Kidney tubule cell (primary cell): ENCODE measurements around the gene PMP22.
"Not testable (repeated sequence)": the region's sequence is repeated elsewhere in the genome, so short reads cannot be mapped to it uniquely, and the experiment has no call there.

Experiments
- DNase-seq: peaks from one replicate; pipeline ENCODE4 v3.0.0-alpha.2; 2018; ENCODE audit warnings: low spot score

Gene PMP22

DNA sequence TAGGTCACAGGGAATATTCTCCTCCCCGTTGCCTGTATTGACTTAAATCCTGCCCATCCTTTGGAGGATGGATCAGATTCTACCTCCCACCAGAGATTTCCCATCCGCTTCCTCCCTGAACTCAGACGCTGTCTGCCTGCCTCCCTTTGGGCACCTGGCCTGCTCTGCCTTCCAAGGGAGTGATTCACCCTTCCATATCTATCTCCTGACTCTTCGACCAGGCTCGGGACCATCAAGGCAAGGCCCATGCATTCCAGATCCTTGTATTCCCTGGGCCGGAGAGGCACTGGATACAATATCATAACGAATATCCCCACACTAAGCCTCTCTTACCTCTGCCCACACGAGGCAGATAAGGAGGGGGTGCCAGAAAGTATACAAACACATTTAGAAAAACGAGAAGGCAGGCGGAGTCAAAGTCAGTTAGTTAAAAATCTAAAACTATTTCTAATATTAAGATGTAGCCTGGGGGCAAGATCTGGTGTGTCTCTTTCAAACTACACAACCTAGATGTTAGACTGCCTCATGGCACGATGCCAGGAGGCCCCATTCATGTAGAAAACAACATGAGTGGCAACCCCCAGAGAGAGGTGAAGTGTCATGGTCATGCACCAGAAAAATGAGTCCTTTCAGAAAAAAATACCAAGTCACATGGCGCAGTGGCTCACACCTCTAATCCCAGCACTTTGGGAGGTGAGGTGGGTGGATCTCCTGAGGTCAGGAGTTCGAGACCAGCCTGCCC lies 9.2 kb downstream of the PMP22 start:
- peak; percentile 53 for DNase-seq

DNA sequence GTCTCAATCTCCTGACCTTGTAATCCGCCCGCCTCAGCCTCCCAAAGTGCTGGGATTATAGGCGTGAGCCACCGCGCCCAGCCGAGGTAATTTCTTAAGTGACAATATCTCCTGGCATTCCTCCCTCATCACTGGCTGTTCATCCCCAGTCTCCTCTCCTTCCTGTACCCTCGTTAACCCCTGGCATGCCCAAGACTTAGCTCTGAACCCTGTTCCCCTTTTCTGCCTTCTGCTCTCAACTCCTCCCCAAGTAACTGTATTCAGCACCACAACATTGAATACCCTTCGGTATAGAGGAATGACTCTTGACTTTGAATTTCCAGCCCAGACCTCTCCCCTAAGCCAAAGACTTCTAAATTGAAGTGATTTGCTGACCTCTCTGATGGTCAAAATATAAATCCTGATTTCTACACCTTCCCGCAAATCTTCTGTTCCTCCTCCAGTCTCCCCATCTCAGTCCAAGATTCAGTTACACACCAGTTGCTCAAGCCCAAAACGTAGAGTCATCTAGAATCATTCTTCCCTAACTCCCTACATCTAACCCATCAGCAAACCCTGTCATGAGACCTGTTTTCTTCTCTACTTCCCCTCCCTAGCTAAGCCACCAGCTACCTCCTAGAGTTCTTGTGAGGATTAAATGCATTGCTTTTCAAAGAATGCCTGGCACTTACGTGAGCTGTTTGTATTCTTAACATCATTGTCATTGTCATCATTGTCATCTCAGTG lies 14.8 kb downstream of the PMP22 start:
- no peak for DNase-seq

GRCh38 chr17:15249487-15249886 lies 15.6 kb downstream of the PMP22 start:
- no peak for DNase-seq

- peak; percentile 18 for DNase-seq
These were observed 17.1 kb downstream of the PMP22 start for GRCh38 chr17:15247891-15248529.

DNA sequence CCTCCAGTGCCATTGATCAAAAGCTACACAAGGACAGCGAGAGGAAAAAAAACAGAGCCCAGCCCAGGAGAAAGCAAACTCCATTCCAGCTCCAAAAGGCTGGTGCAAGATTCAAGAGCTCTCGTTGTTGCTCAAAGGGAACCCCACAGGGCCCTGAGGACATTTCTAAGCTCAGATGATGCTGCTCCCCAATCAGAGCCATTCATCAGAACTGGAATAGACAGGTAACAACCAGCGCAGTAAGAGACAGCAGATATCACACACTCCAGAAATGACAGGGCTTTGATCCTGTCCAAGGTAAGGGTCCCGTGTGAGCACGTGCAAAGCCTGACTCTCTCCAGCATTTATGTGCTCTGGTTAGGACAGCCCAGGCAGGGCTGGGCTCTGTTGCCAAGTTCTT lies 20.1 kb downstream of the PMP22 start:
- DNase-seq = no peak

DNA sequence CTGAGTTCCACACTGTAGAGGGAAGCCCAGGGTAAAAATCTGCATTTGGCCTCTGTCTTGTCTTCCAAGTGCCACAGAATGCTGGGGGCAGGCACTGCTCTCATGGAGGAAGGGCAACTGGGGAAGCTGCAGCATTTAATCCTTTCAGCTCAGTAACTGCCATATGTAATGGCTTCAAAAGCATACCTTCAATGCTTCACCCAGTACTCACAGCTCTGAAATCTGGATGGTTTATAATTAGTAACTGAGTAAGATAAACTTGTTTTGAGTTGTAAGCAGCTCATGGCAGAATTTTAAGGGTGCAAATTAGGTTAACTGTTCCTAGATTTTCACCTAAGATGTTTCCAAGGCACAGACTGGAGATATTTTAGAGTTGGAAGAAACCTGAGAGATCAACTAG lies 24.5 kb downstream of the PMP22 start:
- no peak for DNase-seq

- DNase-seq = no peak
These were observed 25.6 kb downstream of the PMP22 start for GRCh38 chr17:15239491-15239890.

DNA sequence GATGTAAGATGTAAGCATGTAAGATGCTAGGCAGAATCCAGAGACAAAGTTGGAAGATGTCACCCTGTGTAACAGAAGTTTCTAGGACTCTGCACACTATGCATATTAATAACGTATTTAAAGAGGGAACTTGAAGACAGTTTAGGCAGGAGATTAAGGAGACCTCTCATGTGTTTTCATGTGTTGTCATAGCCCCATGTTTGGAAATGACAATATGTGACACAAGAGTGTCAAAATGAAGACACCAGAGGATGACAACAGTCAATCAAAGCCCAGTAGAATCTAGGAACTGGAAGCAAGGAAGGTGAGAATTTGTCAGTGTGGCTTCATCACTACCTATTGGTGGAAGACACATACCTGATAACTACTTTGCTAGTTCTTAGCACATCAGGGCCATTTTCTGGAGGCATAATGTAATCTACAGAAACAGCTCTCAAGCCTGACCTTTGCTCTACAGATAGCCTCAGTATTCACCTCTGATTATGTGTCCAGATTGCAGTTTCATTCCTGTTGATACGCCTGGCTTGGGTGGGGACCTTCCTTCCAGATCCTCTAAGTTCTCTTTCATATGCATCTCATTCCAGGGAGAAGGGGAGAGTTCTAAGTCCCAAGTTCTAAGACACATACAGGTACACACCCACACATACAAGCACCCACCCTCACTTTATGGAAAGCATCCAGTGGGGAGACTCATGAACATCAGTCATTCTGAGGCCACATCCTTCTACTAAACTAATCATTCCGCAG lies 26.3 kb downstream of the PMP22 start:
- no peak for DNase-seq

- no peak for DNase-seq
These were observed 27.1 kb downstream of the PMP22 start for GRCh38 chr17:15238057-15238456.

DNA sequence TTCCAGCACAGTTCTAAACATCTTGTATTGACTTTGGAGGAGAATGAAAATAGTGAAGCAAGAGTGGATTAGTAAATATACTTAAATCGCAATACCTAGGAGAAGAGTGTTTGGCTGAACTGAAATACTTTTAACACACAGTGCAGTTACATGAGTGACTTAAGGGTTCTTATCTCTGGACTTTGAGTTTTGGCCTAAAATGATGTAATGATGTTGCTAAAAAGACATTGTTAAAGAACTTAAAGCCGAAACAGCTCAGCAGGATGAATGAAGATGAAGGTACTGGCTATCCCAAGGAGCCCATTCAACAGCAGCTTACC lies 28.1 kb downstream of the PMP22 start:
- DNase-seq = no peak

DNA sequence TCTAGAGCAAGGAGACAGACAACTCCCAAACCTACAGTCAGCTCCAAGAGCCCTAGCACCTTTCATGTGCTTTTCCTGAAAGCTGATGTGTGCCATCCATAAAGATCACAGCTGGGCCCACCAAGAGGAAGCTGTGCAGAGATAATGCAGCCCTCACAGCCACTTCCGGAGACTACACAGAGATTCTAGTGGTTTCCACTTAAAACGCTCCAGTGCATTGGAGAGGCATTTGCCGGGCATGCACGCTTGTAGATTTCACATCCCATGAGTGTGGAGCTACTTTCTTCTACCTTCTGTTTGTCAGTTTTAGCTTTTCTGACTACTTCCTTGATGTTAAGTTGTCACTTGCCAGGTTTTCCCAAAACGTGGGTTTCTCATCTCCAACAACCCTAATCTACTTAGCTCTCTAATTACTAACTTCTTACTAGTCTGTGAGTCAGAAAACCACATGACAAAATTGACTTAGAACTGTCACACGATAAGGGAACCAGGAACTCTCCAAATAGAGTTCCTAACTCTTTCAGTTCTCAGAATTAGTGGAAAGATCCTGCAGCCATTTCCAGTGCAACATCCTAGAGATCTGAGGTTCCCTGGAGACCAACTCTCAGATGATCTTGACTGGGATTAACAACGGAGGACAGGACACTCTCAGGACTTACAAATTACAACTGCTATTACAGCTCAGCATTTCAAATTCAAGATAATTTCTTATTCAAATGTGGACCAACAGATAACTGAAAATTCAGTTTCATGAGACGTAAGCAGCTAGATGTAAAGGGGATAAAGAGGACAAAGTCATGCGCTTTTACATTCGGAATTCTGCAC lies 28.6 kb downstream of the PMP22 start:
- DNase-seq = peak; percentile 24

DNA sequence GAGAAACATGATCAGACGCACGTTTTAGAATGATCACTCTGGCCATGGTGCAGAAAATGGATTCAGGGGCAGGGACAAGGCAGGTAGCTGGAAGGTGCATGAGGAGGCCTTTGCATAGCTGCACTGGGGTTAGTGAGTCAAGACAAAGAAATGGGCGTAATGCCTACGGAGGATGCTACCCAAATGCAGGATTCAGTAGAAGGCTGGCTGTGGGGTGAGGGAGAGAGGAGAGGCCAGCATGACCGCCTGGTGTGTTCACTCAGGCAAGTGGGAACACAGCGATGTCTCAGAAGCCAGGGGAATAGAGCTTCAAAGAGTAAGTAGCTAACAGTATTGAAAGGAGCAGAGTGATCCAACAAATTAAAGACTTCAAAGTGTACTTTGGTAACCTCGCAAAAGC lies 31.2 kb downstream of the PMP22 start:
- no peak for DNase-seq

DNA sequence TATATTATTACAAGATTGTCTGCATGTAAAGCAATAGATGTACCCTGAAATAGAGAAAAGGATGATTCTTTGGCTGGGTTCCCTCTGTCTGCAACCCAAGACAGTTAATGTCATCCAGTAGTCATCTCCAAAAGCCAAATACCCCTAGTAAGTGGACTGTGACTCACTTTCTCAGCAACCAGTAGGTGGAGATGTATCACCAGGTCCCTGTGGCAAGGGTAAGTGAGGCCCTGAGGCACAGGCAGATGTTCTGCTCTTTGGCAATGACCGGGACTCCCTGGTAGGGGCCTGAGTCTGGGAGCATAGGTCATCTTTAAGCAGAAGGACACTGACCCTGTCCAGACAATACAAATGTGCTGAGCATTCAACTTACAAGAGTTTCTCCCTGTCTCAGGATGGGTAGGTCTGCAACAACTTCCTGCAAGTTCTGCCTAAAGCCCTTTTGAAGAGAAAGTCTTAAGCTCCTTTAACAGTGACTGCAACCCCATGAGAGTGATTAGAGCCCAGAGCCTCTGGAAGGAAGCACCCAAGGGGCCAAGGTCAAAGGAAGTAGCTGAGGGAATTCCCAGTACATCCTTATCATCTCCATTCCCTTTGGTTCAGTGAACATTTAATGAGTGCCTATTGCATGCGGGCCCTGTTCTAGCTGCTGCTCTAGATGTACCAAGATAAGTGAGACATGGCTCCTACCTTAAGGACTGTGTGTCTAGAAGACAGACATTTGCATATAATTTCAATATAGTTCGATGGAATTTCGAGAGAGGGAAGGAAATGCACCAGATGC lies 31.9 kb downstream of the PMP22 start:
- peak; percentile 61 for DNase-seq

DNA sequence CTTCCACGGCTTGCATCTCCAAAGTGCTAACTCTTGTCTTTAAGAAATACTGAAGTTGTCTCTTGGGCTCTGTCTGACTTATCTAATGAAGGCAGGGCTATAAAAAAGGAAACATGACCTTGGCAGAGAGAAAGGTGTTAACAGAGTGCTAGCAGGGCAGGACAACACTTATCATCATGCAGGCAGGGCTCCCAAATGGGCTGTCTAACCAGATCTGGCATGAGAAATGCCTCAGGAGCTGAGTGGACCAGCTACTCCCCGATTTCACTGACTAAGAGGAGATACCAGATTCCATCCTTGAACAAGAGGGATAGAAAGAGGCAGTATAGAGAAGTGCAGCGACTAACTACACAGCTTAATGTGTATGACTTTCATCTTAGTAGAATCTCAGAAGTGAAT lies 32.6 kb downstream of the PMP22 start:
- DNase-seq = no peak

GRCh38 chr17:15231851-15232516 lies 33.1 kb downstream of the PMP22 start:
- no peak for DNase-seq

DNA sequence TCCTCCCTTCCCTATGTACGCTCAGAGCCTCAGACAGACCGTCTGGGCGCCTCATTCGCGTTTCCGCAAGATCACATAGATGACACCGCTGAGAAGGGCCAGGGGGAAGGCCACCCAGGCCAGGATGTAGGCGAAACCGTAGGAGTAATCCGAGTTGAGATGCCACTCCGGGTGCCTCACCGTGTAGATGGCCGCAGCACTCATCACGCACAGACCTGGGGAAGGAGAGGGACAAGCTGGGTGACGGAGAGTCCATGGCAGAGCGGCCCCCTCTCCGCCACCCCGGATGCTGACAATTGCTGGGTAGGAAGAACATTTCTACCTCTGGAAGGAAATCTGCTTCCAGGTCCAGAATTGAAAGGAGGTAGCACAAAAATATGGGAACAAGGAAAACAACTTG lies 34.3 kb downstream of the PMP22 start:
- no peak for DNase-seq

GRCh38 chr17:15221827-15222226 lies 43.3 kb downstream of the PMP22 start:
- not testable (repeated sequence) for DNase-seq

DNA sequence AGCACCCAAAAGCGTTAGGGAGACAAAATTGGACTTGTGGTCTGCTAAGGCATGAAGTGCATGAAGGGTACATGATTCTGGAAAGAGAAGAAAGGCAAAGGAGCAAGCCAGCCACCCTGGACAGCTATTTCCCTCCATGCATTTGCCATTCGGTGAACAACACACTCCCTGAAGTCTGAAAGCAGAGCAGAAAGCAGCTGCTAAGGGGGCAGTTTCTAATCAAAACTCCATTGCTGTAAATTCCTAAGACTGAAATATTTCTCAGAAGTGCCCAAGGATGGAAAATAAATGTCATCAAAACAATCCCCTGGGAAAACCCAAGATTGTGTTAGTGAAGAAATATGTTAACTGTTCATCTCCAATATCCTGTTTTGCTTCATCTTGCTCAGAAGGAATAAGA lies 44.3 kb downstream of the PMP22 start:
- no peak for DNase-seq

- DNase-seq = no peak
These were observed 48.6 kb downstream of the PMP22 start for GRCh38 chr17:15216481-15216880.

DNA sequence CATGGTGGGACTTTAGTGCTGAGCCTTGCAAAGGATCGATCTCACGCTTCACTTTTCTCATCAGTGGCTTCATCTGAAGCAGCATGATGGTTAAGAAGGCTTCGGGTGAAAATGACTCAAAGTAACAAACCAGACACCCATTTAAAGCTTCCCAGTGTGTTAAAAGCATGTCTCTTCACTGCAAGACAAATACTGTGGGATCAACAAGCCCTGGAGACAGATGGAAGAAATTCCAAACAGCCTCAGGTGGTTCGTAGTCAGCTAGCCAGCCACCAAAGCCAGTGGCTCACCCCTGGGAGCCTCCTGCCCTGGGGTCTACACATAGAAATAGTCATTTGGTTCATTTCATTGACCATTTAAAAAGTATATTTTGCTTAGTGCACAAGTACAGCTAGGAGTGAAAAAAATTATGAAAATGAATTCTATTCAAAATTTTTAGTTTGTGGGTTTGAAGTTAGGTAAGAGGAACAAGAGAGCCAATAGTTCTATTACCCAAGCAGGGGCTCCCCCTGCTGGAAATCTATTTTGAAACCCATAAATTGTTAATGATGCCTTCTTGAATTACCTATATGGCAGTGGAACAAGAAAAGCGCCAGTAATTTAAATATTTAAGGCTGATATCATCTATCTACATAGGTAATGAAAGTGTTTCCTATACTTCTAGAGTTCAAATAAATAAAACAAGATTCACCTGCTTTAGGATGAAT lies 51.6 kb downstream of the PMP22 start:
- DNase-seq = peak; percentile 16
